HepG2 (cell line): Measurements from ENCODE around the gene MARCO. TPM values are rescaled to one million over a fixed set of nuclear protein-coding genes. Genes with fewer than 3 reads are reported as not detected.

Source experiments
- ATAC-seq: fragments of 200-7000 bp; cut with Tn5 transposase; 3 replicates; pipeline ENCODE4 v1.9.1; 2020; ENCODE audit warnings: mild to moderate bottlenecking, moderate library complexity
- BruUV-seq: library from RNA; stranded (reverse); fragments of 400-500 nt; replicated peaks from 2 replicates; lab custom pipeline; 2021; lab: Mats Ljungman, UMichigan
- CTCF ChIA-PET: fragments of 300-600 bp; formaldehyde crosslinking; extraction: SDS; loops from one replicate; lab custom pipeline; 2021; ENCODE audit warnings: low total read pairs, inconsistent platforms, low intra/inter-chr PET ratio; lab: Yijun Ruan, JAX
- POLR2A ChIA-PET: fragments of 350-600 bp; sonication (Branson Sonifier 250); formaldehyde crosslinking; loops from one replicate; lab custom pipeline; 2020; ENCODE audit warnings: antibody characterized with exemption, inconsistent platforms; lab: Yijun Ruan, JAX
- DNase-seq: peaks from one replicate; pipeline ENCODE4 v3.0.0-alpha.2; 2015; ENCODE audit warnings: low spot score
- FAIRE-seq: peaks from 3 replicates; lab custom pipeline; 2011; peaks lifted over from hg19 to GRCh38; lab: Jason Lieb, UNC
- H2AFZ ChIP-seq: one replicate; pipeline ENCODE4 v1.6.1; 2011; ENCODE audit warnings: low read length, inconsistent platforms
- H3K27ac ChIP-seq: fragments of 300-600 bp; 3 replicates; pipeline ENCODE4 v1.8.0; 2011; ENCODE audit warnings: mixed run types, mild to moderate bottlenecking, mixed read lengths, low read length, inconsistent platforms; ENCODE audit not compliant: insufficient read depth; ENCODE audit errors: extremely low read length
- H3K27me3 ChIP-seq, 2 experiments: fragments of 200-600 bp in 1 of 2; 2 replicates in 1 of 2; 3 replicates in 1 of 2; pipeline versions ENCODE4 v1.6.0 to v1.8.0; 2011; ENCODE audit warnings: low read length in 2 of 2, mild to moderate bottlenecking in 2 of 2, moderate library complexity in 2 of 2, inconsistent platforms in 1 of 2; ENCODE audit not compliant: insufficient read depth in 2 of 2, control insufficient read depth in 1 of 2
- H3K36me3 ChIP-seq, 2 experiments: fragments of 200-600 bp in 1 of 2; replicated peaks in 1 of 2; 2 replicates in 1 of 2; 3 replicates in 1 of 2; pipeline versions ENCODE4 v1.5.1 to v1.8.0; 2011; ENCODE audit warnings: low read length in 2 of 2, inconsistent platforms in 1 of 2; ENCODE audit not compliant: insufficient read depth in 2 of 2, control insufficient read depth in 1 of 2
- H3K4me1 ChIP-seq: 2 replicates; pipeline ENCODE4 v1.5.1; 2012; ENCODE audit warnings: low read length, inconsistent platforms; ENCODE audit not compliant: insufficient read depth
- H3K4me2 ChIP-seq: 2 replicates; pipeline ENCODE4 v1.6.0; 2011; ENCODE audit warnings: low read depth, low read length, inconsistent platforms
- H3K4me3 ChIP-seq, 3 experiments: fragments of 200-600 bp in 1 of 3; sonication (generic), shearing (Covaris generic) in 1 of 3; replicated peaks in 1 of 3; 2 replicates each; pipeline ENCODE4 v1.5.1; 2011 to 2016; ENCODE audit warnings: low read length in 3 of 3, inconsistent platforms in 2 of 3, low read depth in 2 of 3, mild to moderate bottlenecking in 2 of 3, control low read depth in 1 of 3, mixed read lengths in 1 of 3; ENCODE audit not compliant: insufficient read depth in 1 of 3
- H3K79me2 ChIP-seq: one replicate; pipeline ENCODE4 v1.6.1; 2011; ENCODE audit warnings: low read length, inconsistent platforms; ENCODE audit not compliant: insufficient read depth
- H3K9ac ChIP-seq: 2 replicates; pipeline ENCODE4 v1.6.0; 2011; ENCODE audit warnings: mild to moderate bottlenecking, low read depth, low read length, inconsistent platforms; ENCODE audit not compliant: insufficient read depth
- H3K9me3 ChIP-seq: 2 replicates; pipeline ENCODE4 v1.5.1; 2012; ENCODE audit warnings: mild to moderate bottlenecking, low read length
- H4K20me1 ChIP-seq: 2 replicates; pipeline ENCODE4 v1.6.0; 2011; ENCODE audit warnings: inconsistent platforms, mild to moderate bottlenecking, low read length, moderate library complexity; ENCODE audit not compliant: insufficient read depth
- HDAC6 ChIP-seq: fragments of 200-600 bp; sonication (generic); IDR thresholded peaks from 2 replicates; pipeline ENCODE4 v1.7.0; 2017; ENCODE audit warnings: mild to moderate bottlenecking, antibody characterized with exemption, low read length, low read depth
- HNRNPLL ChIP-seq: fragments of 200-400 bp; formaldehyde crosslinking; IDR thresholded peaks from 2 replicates; pipeline ENCODE4 v1.6.1; 2017; ENCODE audit warnings: mild to moderate bottlenecking, low read depth, low read length; ENCODE audit not compliant: poor library complexity, severe bottlenecking
- NCOR1 ChIP-seq: fragments of 200-600 bp; sonication (generic); IDR thresholded peaks from 2 replicates; pipeline ENCODE4 v1.7.0; 2017; ENCODE audit warnings: antibody characterized with exemption, low read length, borderline replicate concordance
- PHF5A ChIP-seq: IDR thresholded peaks from one replicate; pipeline ENCODE4 v1.6.1; 2018; ENCODE audit warnings: low read depth, missing genetic modification reagents; ENCODE audit not compliant: unreplicated experiment
- RAD21 ChIP-seq: fragments of 450-650 bp; formaldehyde crosslinking; IDR thresholded peaks from 2 replicates; pipeline ENCODE4 v1.5.0; 2020; ENCODE audit warnings: mild to moderate bottlenecking
- RELA ChIP-seq: sonication (generic); formaldehyde crosslinking; IDR thresholded peaks from 2 replicates; pipeline ENCODE4 v1.4.0; 2020; ENCODE audit warnings: missing genetic modification reagents
- TEAD2 ChIP-seq: sonication (generic); formaldehyde crosslinking; IDR thresholded peaks from 2 replicates; pipeline ENCODE4 v1.9.0; 2021; ENCODE audit warnings: missing genetic modification reagents
- ZNF468 ChIP-seq: sonication (generic); formaldehyde crosslinking; IDR thresholded peaks from 2 replicates; pipeline ENCODE4 v1.8.0; 2022; ENCODE audit warnings: mild to moderate bottlenecking, moderate library complexity, missing genetic modification reagents
- WGBS: methylation state at CpG from one replicate; pipeline ENCODE4 v1.1.6; 2017; ENCODE audit warnings: low lambda C conversion rate; 5-methylcytosine and 5-hydroxymethylcytosine counted together
- in situ Hi-C: cut with HindIII; loops from 2 replicates; pipeline ENCODE4 v1.10.0; 2017; ENCODE audit warnings: low pct_unique_long_range_greater_than_20kb; ENCODE audit not compliant: extremely low pct_ligation_motif_present
- intact Hi-C: fragments of 100-400 bp; cut with micrococcal nuclease; formaldehyde crosslinking; loops from one replicate; pipeline ENCODE4 v1.10.0; 2022; ENCODE audit not compliant: unreplicated experiment
- polyA plus RNA-seq, 8 experiments: library from polyadenylated mRNA; depleted of rRNA in 3 of 8; stranded (reverse) in 7 of 8; unstranded in 1 of 8; fragments of >200 nt; fragmentation: Illumina TruSeq in 4 of 8; extraction: Trizol in 4 of 8; gene quantifications; 2 replicates each; pipeline versions ENCODE4 v1.2.1 to v1.2.3, GENCODE V29; 2011 to 2016; ENCODE audit warnings: low read depth in 4 of 8, missing spikeins in 1 of 8, mixed read lengths in 1 of 8; ENCODE audit not compliant: insufficient read depth in 1 of 8
- total RNA-seq, 5 experiments: library from RNA; depleted of rRNA; stranded (reverse); fragments of >200 nt; fragmentation: Illumina TruSeq; extraction: Trizol; gene quantifications; 2 replicates each; pipeline ENCODE4 v1.2.3, GENCODE V29; 2016; ENCODE audit warnings: low read depth in 1 of 5
- TF ChIP-seq, protein P1 (sequence below): sonication (generic); formaldehyde crosslinking; IDR thresholded peaks from 2 replicates; pipeline ENCODE4 v1.4.0; 2020; ENCODE audit warnings: missing genetic modification reagents
- TF ChIP-seq, protein P2 (sequence below), 2 experiments: sonication (generic) in 1 of 2; formaldehyde crosslinking in 1 of 2; IDR thresholded peaks; 2 replicates each; pipeline versions ENCODE4 v1.4.0 to v1.6.1; 2016 to 2020; ENCODE audit warnings: borderline replicate concordance in 1 of 2, low read depth in 1 of 2, mild to moderate bottlenecking in 1 of 2, missing genetic modification reagents in 1 of 2

The MARCO gene
- total and polyA plus RNA-seq, 2 of the 13 experiments (the other 11 are each of a cell fraction or from before 2014, with no cell fraction given): not detected

- no peak overlapping the region for H2AFZ ChIP-seq
- no peaks in the 10 kb centered on the region for H4K20me1 ChIP-seq
- H3K36me3 ChIP-seq: no peaks in the 10 kb centered on the region
- H3K9ac ChIP-seq: no peak overlapping the region
- 31% methylated on average over 14 of the region's 14 CpGs for WGBS
- ChIA-PET CTCF (no interaction called here), POLR2A (no interaction called here)
- H3K79me2 ChIP-seq: no peaks in the 10 kb centered on the region
- no peaks in the 10 kb centered on the region for H3K9me3 ChIP-seq
- TF ChIP-seq NCOR1 (no peak), HDAC6 (no peak), HNRNPLL (no peak), RAD21 (CRISPR knock-in tag) (no peak), PHF5A (CRISPR knock-in tag) (no peak), RELA (CRISPR knock-in tag) (no peak), ZNF468 (CRISPR knock-in tag) (no peak), TEAD2 (CRISPR knock-in tag) (no peak)
- TF ChIP-seq, protein P1, sequence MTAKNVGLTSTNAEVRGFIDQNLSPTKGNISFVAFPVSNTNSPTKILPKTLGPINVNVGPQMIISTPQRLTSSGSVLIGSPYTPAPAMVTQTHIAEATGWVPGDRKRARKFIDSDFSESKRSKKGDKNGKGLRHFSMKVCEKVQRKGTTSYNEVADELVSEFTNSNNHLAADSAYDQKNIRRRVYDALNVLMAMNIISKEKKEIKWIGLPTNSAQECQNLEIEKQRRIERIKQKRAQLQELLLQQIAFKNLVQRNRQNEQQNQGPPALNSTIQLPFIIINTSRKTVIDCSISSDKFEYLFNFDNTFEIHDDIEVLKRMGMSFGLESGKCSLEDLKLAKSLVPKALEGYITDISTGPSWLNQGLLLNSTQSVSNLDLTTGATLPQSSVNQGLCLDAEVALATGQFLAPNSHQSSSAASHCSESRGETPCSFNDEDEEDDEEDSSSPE (CRISPR knock-in tag): no peak
- TF ChIP-seq, protein P2, sequence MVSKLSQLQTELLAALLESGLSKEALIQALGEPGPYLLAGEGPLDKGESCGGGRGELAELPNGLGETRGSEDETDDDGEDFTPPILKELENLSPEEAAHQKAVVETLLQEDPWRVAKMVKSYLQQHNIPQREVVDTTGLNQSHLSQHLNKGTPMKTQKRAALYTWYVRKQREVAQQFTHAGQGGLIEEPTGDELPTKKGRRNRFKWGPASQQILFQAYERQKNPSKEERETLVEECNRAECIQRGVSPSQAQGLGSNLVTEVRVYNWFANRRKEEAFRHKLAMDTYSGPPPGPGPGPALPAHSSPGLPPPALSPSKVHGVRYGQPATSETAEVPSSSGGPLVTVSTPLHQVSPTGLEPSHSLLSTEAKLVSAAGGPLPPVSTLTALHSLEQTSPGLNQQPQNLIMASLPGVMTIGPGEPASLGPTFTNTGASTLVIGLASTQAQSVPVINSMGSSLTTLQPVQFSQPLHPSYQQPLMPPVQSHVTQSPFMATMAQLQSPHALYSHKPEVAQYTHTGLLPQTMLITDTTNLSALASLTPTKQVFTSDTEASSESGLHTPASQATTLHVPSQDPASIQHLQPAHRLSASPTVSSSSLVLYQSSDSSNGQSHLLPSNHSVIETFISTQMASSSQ (IDR thresholded peaks at IDR 0.05; ENCODE audit: low read depth): no peak
- TF ChIP-seq, protein P2 (CRISPR knock-in tag; IDR thresholded peaks at IDR 0.05; ENCODE audit: borderline replicate concordance): no peak
- H3K4me1 ChIP-seq: no peaks in the 10 kb centered on the region
- H3K4me3 ChIP-seq: no peak overlapping the region
- intact Hi-C loops (no loop called here), in situ Hi-C loops (no loop called here)
- BruUV-seq: no TSS peak
- H3K27ac ChIP-seq: no peak overlapping the region
- DNase-seq (no peak), FAIRE-seq (no peak), ATAC-seq (no peak)
- no peak overlapping the region for H3K4me2 ChIP-seq
- H3K27me3 ChIP-seq: peaks cover 0 to 34% of the 10 kb centered on the region in 2 experiments; a peak in 2 of 5 replicates
Observed at GRCh38 chr2:118994172-118994700, 52.2 kb downstream of the MARCO start.
